SK-N-MC (cell line): ENCODE results near the gene RSRC1.

Experiments
- EZH2 ChIP-seq: fragments of 200-600 bp; sonication (generic); IDR thresholded peaks from one replicate; pipeline ENCODE4 v1.6.1; 2017; ENCODE audit warnings: antibody characterized with exemption
- FOXP2 ChIP-seq: optimal IDR thresholded peaks from 2 replicates; pipeline ENCODE3; 2011; ENCODE audit warnings: mild to moderate bottlenecking, moderate library complexity; ENCODE audit not compliant: insufficient read depth; ENCODE audit errors: extremely low read length, control extremely low read depth
- POLR2AphosphoS5 ChIP-seq: IDR thresholded peaks from 2 replicates; pipeline ENCODE4 v1.6.1; 2012; ENCODE audit warnings: mild to moderate bottlenecking, low read depth, low read length, borderline replicate concordance

DNA sequence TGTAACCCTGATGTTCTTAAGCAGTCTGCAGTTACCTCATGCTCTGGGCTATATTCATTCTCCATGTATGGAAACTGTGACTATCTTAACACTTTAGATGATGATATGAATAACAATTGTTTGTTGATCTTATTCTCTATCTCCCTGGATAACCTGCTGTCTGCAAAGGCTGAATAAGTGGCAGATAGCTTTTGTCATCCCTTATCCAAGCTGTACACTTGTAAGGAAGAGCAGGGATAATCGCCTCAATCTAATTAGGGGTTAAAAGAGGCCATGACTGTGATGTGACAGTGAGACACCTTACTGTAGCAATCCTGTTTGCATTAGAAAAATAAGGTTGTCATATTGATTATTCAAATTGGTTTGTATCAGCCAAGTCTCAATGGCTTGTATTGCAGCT lies 123.9 kb downstream of the RSRC1 start:
- TF ChIP-seq POLR2AphosphoS5, result no peak
- no peak for TF ChIP-seq EZH2
- no peak for TF ChIP-seq FOXP2
